ENCODE data around the gene PRKAR1B. TPM values are rescaled to one million over a fixed set of nuclear protein-coding genes. Genes with fewer than 3 reads are reported as not detected.

Gene PRKAR1B
- total and polyA plus RNA-seq, 8 donors: 2.5 to 8.4 (median 5.3) TPM

GRCh38 chr7:761101-761500, 34.0 kb upstream of the PRKAR1B start:
- no peaks in the 10 kb centered on the region for H3K27me3 ChIP-seq
- H3K36me3 ChIP-seq: peaks cover 3 to 57% (median 29%) of the 10 kb centered on the region in 3 donors
- H3K27ac ChIP-seq: no peak overlapping the region
- no peak for FAIRE-seq
- no peak overlapping the region for H3K4me3 ChIP-seq
- no peaks in the 10 kb centered on the region for H3K4me1 ChIP-seq
- H3K9me3 ChIP-seq: no peaks in the 10 kb centered on the region
- no peak for TF ChIP-seq CTCF (IDR thresholded peaks at IDR 0.05)
- no peak for ATAC-seq
- 95 to 96% methylated on average over 12 of the region's 12 CpGs for WGBS, 2 donors
- DNase-seq: peak in 1 of 6 donors; percentile 31
- intact Hi-C loops (cut with DNase I): no loop called here

- no peaks in the 10 kb centered on the region for H3K4me1 ChIP-seq
- ATAC-seq: no peak
- H3K27me3 ChIP-seq: no peaks in the 10 kb centered on the region
- peak in 3 of 6 donors; percentile 14 to 18 (median 14) for DNase-seq
- peaks cover 3 to 53% (median 35%) of the 10 kb centered on the region in 3 donors for H3K36me3 ChIP-seq
- intact Hi-C loops (cut with DNase I): no loop called here
- H3K4me3 ChIP-seq: no peak overlapping the region
- H3K9me3 ChIP-seq: no peaks in the 10 kb centered on the region
- FAIRE-seq: no peak
- WGBS, 2 donors: 94% methylated on average over 16 of the region's 16 CpGs
- no peak for TF ChIP-seq CTCF (IDR thresholded peaks at IDR 0.05)
- H3K27ac ChIP-seq: no peak overlapping the region
These were observed 32.9 kb upstream of the PRKAR1B start for GRCh38 chr7:760006-760405.

- 89 to 94% methylated on average over 8 of the region's 8 CpGs for WGBS, 2 donors
- FAIRE-seq (no peak), DNase-seq (peak in 1 of 6 donors; percentile 19), ATAC-seq (no peak)
- Histone ChIP-seq H3K9me3 (no peaks in the 10 kb centered on the region), H3K36me3 (peaks cover 3 to 53% (median 35%) of the 10 kb centered on the region in 3 donors), H3K4me1 (no peaks in the 10 kb centered on the region), H3K27me3 (no peaks in the 10 kb centered on the region), H3K4me3 (no peak overlapping the region), H3K27ac (no peak overlapping the region)
- intact Hi-C loops (cut with DNase I): no loop called here
- no peak for TF ChIP-seq CTCF (IDR thresholded peaks at IDR 0.05)
These were observed 32.5 kb upstream of the PRKAR1B start for GRCh38 chr7:759569-759968.

- no peak for FAIRE-seq
- intact Hi-C loops (cut with DNase I): no loop called here
- Histone ChIP-seq H3K4me1 (no peaks in the 10 kb centered on the region), H3K9me3 (no peaks in the 10 kb centered on the region), H3K27ac (no peak overlapping the region), H3K27me3 (no peaks in the 10 kb centered on the region), H3K36me3 (peaks cover 3 to 39% (median 25%) of the 10 kb centered on the region in 3 donors), H3K4me3 (no peak overlapping the region)
- peak in 3 of 6 donors; percentile 14 to 41 (median 40) for DNase-seq
- TF ChIP-seq CTCF (IDR thresholded peaks at IDR 0.05): no peak
- ATAC-seq: no peak
- WGBS, 2 donors: 90 to 95% methylated on average over 19 of the region's 19 CpGs
These were observed 30.7 kb upstream of the PRKAR1B start for GRCh38 chr7:757741-758163.

GRCh38 chr7:756928-757560, 30.0 kb upstream of the PRKAR1B start:
- H3K27ac ChIP-seq: no peak overlapping the region
- no peaks in the 10 kb centered on the region for H3K9me3 ChIP-seq
- no peak for FAIRE-seq
- ATAC-seq: no peak
- H3K36me3 ChIP-seq: peaks cover 3 to 39% (median 22%) of the 10 kb centered on the region in 3 donors
- WGBS, 2 donors: 96% methylated on average over 35 of the region's 35 CpGs
- intact Hi-C loops (cut with DNase I): no loop called here
- peak in 3 of 6 donors; percentile 29 to 57 (median 47) for DNase-seq
- H3K4me3 ChIP-seq: no peak overlapping the region
- H3K27me3 ChIP-seq: no peaks in the 10 kb centered on the region
- TF ChIP-seq CTCF (IDR thresholded peaks at IDR 0.05): no peak
- no peaks in the 10 kb centered on the region for H3K4me1 ChIP-seq
